AG09309 (cell line): ENCODE results near the gene PARP14.
"Not testable (repeated sequence)": the region's sequence is repeated elsewhere in the genome, so short reads cannot be mapped to it uniquely, and the experiment has no call there.

Experiments used
- DNase-seq: peaks from one replicate; pipeline ENCODE4 v3.0.0-alpha.2; 2010; ENCODE audit warnings: low read depth
- H3K4me3 ChIP-seq: 2 replicates; pipeline ENCODE4 v1.5.1; 2011; ENCODE audit warnings: mild to moderate bottlenecking, low read depth, low read length, moderate library complexity; ENCODE audit not compliant: control insufficient read depth
- CTCF ChIP-seq: IDR thresholded peaks from 2 replicates; pipeline ENCODE4 v1.5.1; 2011; ENCODE audit warnings: mild to moderate bottlenecking, low read depth, low read length, inconsistent platforms; ENCODE audit not compliant: insufficient read depth, control insufficient read depth; ENCODE audit errors: missing control alignments

Gene PARP14

GRCh38 chr3:122679882-122680474 is 661 bp upstream of the PARP14 start:
- no peak for TF ChIP-seq CTCF
- H3K4me3 ChIP-seq, result peak overlapping the region; percentile 86
- DNase-seq, result no peak

- no peak for TF ChIP-seq CTCF
- DNase-seq, result no peak
Observed at GRCh38 chr3:122681284-122681973, 790 bp downstream of the PARP14 start.

GRCh38 chr3:122681974-122682409 is 1.4 kb downstream of the PARP14 start:
- peak overlapping the region; percentile 86 for H3K4me3 ChIP-seq
- no peak for TF ChIP-seq CTCF
- no peak for DNase-seq

More at GRCh38 chr3:122681284-122681973, 790 bp downstream of the PARP14 start:
- peak overlapping the region; percentile 86 for H3K4me3 ChIP-seq

- not testable (repeated sequence) for DNase-seq, H3K4me3 ChIP-seq
Observed at GRCh38 chr3:122682778-122683411, 2.3 kb downstream of the PARP14 start.

- DNase-seq, result no peak
- no peak for TF ChIP-seq CTCF
- no peak overlapping the region for H3K4me3 ChIP-seq
Observed at GRCh38 chr3:122687298-122687697, 6.7 kb downstream of the PARP14 start.

GRCh38 chr3:122688996-122689395 is 8.4 kb downstream of the PARP14 start:
- no peak for TF ChIP-seq CTCF
- DNase-seq, result no peak
- no peak overlapping the region for H3K4me3 ChIP-seq

- TF ChIP-seq CTCF, result no peak
- no peak for DNase-seq
- H3K4me3 ChIP-seq, result no peak overlapping the region
Observed at GRCh38 chr3:122689587-122689986, 8.9 kb downstream of the PARP14 start.
